ENCODE results near the gene DTL.
"Not testable (repeated sequence)": the region's sequence is repeated elsewhere in the genome, so short reads cannot be mapped to it uniquely, and the experiment has no call there.

Gene DTL

GRCh38 chr1:212035123-212035834 lies at the start of gene DTL, which contains the start of gene INTS7:
Gene DTL (plus strand): TSS chr1:212035748. CDS start chr1:212035891, 143 bp downstream.
Gene INTS7 (minus strand): TSS chr1:212035557. CDS start chr1:212035437, 120 bp downstream.
- peak; percentile 100 for DNase-seq (ENCODE audit: low spot score)

- DNase-seq (ENCODE audit: low spot score): no peak
Measured at GRCh38 chr1:211986628-211987254, 48.8 kb upstream of the DTL start.

- no peak for DNase-seq (ENCODE audit: low spot score)
Measured at GRCh38 chr1:211991695-211992094, 43.9 kb upstream of the DTL start.

- DNase-seq (ENCODE audit: low spot score): not testable (repeated sequence)
Measured at GRCh38 chr1:211997426-211997825, 38.1 kb upstream of the DTL start.

- DNase-seq (ENCODE audit: low spot score): no peak
Measured at GRCh38 chr1:212002536-212002935, 33.0 kb upstream of the DTL start.

- no peak for DNase-seq (ENCODE audit: low spot score)
Measured at GRCh38 chr1:212004895-212005608, 30.5 kb upstream of the DTL start.

GRCh38 chr1:212007178-212007577 lies 28.4 kb upstream of the DTL start:
- no peak for DNase-seq (ENCODE audit: low spot score)

GRCh38 chr1:212007886-212008285 lies 27.7 kb upstream of the DTL start:
- no peak for DNase-seq (ENCODE audit: low spot score)

GRCh38 chr1:212009561-212009960 lies 26.0 kb upstream of the DTL start:
- no peak for DNase-seq (ENCODE audit: low spot score)

- no peak for DNase-seq (ENCODE audit: low spot score)
Measured at GRCh38 chr1:212010004-212010403, 25.5 kb upstream of the DTL start.

GRCh38 chr1:212012034-212012740 lies 23.4 kb upstream of the DTL start:
- DNase-seq (ENCODE audit: low spot score): peak; percentile 81

- no peak for DNase-seq (ENCODE audit: low spot score)
Measured at GRCh38 chr1:212013672-212014071, 21.9 kb upstream of the DTL start.

- no peak for DNase-seq (ENCODE audit: low spot score)
Measured at GRCh38 chr1:212020975-212021374, 14.6 kb upstream of the DTL start.

- DNase-seq (ENCODE audit: low spot score): no peak
Measured at GRCh38 chr1:212021563-212021962, 14.0 kb upstream of the DTL start.

GRCh38 chr1:212022908-212023307 lies 12.6 kb upstream of the DTL start:
- DNase-seq (ENCODE audit: low spot score): not testable (repeated sequence)

- no peak for DNase-seq (ENCODE audit: low spot score)
Measured at GRCh38 chr1:212024469-212025149, 10.9 kb upstream of the DTL start.

- DNase-seq (ENCODE audit: low spot score): not testable (repeated sequence)
Measured at GRCh38 chr1:212027727-212028126, 7.8 kb upstream of the DTL start.

GRCh38 chr1:212030936-212031528 lies 4.5 kb upstream of the DTL start:
- DNase-seq (ENCODE audit: low spot score): no peak

- no peak for DNase-seq (ENCODE audit: low spot score)
Measured at GRCh38 chr1:212034516-212035122, 929 bp upstream of the DTL start.

GRCh38 chr1:212035835-212036605 lies 472 bp downstream of the DTL start:
- DNase-seq (ENCODE audit: low spot score): no peak

Data from iPS-NIHi11 (cell line).